ENCODE data around the gene GGNBP2.
"Not testable (repeated sequence)": the region's sequence is repeated elsewhere in the genome, so short reads cannot be mapped to it uniquely, and the experiment has no call there.

The GGNBP2 gene, protein sequence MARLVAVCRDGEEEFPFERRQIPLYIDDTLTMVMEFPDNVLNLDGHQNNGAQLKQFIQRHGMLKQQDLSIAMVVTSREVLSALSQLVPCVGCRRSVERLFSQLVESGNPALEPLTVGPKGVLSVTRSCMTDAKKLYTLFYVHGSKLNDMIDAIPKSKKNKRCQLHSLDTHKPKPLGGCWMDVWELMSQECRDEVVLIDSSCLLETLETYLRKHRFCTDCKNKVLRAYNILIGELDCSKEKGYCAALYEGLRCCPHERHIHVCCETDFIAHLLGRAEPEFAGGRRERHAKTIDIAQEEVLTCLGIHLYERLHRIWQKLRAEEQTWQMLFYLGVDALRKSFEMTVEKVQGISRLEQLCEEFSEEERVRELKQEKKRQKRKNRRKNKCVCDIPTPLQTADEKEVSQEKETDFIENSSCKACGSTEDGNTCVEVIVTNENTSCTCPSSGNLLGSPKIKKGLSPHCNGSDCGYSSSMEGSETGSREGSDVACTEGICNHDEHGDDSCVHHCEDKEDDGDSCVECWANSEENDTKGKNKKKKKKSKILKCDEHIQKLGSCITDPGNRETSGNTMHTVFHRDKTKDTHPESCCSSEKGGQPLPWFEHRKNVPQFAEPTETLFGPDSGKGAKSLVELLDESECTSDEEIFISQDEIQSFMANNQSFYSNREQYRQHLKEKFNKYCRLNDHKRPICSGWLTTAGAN

DNA sequence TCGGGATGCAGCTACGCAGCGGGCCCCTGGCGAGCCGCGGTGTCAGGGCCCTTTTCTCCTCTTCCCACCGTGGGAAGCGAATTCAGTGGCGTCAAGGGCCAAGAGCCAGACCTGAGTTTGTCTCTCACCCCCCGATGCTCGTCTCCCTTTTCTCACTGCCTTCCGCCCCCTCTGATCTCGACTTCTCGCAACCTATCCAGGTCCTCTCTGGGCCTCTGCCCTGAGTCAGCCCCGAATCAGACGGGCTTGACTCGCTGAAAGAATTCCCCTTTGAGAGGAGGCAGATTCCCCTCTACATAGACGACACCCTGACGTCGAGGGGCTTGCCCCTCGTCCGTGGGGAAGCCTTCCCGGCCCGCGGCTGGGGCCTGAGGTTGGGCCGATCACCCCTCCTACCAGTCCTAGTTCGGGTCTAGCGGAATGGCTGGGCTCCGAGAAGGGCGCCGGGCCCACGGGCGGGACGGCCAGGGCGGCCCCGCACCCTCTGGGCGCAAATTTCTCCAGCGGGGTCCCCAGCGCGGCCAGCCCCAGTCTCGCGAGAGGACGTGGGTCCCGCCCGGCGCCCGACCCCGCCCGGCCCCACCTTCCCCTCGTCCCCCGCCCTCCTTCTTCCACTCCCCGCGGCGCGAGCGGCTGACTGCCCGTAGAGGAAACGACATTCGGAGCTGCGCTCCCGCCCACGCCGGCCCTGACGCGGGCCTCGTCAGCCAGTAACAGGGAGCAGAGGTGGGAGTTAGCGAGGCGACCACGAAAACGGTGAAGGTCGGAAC, at the start of gene GGNBP2:
Gene GGNBP2, plus strand, starts transcription at position 613 of the 770 bp plus-strand sequence. CDS start 806 bp downstream, outside the sequence.
- peak; percentile 75 to 85 for DNase-seq (ENCODE audit: low read depth in 2 of 2)

DNA sequence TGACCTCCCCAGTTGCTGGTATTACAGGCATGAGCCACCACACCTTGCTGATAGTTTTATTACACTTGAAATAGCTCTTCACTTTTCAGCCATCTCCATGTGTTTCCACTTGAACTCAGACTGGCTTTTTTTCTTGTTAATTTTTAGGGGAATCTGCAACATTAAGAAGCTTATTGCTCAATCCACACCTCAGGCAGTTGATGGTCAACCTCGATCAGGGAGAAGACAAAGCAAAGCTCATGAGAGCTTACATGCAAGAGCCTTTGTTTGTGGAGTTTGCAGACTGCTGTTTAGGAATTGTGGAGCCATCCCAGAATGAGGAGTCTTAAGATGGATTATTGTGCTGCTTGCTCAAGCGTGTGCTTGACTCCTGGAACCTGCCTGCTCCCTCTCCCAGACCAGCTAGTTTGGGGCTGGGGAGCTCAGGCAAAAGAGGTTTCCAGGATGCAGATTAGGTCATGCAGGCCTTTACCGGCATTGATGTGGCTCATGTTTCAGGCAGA, 49.6 kb upstream of the GGNBP2 start:
- DNase-seq (ENCODE audit: low read depth in 2 of 2) = no peak

DNA sequence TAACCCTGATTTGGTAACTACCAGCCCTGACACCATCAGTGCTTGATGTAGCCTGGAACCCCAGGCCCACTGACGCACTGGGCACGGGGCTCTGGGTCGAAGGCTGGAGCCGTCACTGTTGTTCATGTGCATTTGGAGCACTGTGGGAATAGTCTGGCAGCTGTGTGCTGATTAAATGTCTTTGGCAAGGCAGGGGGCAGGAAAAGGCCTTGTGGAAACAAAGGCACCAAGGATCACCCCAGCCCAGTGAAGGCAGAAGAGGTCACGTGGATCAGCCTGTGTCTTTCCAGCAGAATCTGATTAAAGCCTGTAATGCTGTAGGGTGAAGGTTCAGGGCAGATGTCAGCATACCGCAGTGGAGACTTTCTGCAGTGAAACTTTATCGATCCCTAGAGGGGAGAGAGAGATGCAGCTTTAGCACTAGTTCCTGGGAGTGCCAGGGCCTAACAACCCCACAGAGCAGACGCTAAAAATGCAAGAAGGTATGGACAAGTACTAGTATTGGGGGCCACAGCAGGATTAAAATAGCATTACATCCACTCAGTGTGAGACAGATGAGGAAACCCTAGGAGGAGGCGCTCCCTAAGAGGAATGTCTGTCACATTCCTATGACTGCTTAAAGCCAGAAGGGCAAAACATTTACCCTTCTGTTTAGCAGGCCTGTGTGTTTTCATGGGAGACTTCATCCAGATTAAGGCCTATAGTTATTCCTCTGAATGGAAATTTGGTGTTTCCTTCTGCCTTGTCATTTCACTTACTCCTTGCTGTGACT, 48.5 kb upstream of the GGNBP2 start:
- no peak for DNase-seq (ENCODE audit: low read depth in 2 of 2)

DNA sequence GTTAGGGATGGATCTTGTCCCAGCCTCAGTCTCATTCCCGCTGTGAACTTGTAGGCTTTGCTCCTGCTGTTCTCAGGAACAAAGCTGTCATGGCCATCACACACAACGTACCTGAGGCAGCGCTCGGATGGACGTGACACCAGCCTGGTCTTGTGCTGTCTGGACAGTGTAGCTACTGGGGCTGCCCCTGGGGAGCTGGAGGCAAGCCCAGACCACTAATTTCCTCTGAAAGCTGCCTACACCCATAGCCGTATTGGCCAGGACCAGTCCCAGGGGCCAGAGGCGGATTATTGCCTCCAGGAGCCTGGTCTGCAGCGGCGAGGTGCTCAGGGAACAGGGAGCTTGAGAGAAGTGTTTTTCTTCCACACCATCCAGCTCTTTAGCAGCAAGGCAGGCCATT, 46.6 kb upstream of the GGNBP2 start:
- DNase-seq (ENCODE audit: low read depth in 2 of 2) = no peak

GRCh38 chr17:36498560-36499300, 46.0 kb upstream of the GGNBP2 start:
- no peak for DNase-seq (ENCODE audit: low read depth in 2 of 2)

- DNase-seq (ENCODE audit: low read depth in 2 of 2) = no peak
These were observed 43.9 kb upstream of the GGNBP2 start for GRCh38 chr17:36500745-36501225.

- no peak for DNase-seq (ENCODE audit: low read depth in 2 of 2)
These were observed 43.4 kb upstream of the GGNBP2 start for GRCh38 chr17:36501351-36501750.

- DNase-seq (ENCODE audit: low read depth in 2 of 2) = no peak
These were observed 42.8 kb upstream of the GGNBP2 start for GRCh38 chr17:36501963-36502362.

DNA sequence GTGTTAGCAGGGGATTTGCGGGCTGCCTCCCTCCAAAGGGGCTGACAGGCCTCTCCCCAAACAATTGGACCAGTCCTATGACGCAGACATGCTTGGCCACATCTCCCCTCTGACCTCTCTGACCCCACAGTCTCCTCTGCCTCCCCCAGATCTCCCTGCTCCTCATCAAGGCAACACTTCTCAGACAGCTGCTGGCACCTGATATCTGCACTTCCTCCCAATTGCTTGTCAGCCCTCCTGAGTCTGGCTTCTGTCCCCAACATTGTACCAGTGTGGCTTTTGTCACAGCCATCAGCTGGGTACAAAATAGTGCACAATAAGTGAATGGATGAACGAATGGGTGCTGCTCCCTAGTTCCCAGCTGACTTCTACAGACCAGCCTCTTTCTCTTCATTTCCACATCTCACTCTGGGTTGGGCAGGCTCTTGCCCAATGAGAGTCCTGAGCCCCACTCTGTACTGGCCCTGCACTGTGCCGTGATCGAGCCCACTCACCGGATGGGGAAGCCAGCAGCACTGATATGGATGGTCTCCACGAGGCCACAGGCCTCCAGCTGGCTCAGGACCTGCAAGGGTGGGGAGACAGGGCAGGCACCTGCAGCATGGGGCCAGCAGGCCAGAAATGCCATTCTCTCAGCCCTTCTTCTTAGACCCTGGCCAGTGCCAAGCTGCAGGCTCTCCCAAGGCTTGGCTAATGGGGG, 41.1 kb upstream of the GGNBP2 start:
- DNase-seq (ENCODE audit: low read depth in 2 of 2) = no peak

DNA sequence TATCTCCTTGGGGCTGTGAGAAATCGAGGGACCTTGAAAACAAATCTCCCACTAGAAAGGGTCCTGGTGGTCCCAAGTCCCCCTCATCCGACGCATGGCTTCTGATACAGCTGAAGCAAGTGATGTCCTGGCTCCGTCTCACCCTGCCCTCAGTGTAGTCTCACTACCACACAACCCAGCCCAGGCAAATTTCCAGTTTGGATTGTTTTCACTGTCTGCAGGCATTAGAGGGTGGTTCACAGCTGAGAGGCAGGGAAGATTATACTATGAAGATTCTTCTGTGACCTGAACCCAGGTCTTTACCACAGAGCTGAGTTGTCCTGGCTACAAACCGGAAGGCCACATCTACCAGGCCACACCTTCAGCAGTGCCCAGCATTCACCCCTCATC, 40.6 kb upstream of the GGNBP2 start:
- DNase-seq (ENCODE audit: low read depth in 2 of 2) = no peak

DNA sequence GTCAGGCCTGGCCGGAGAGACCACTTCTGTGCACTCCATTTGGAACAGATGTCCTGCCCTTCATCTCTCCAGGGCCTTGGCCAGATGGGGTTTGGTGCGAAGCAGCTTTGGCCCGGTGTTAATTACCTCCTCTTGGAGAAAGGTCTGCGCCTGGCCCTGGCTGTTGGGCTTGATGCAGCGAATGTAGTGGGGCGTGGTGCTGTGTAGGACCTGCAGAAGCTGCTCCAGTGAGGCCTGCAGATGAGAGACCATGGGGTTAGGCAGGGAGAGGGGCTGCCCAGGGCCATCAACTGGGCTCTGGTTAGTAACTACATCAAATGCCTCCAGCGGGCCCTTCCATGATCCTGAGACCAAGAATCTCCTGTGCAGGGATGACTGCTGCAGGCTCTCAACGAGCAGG, 39.5 kb upstream of the GGNBP2 start:
- DNase-seq (ENCODE audit: low read depth in 2 of 2) = no peak

- no peak for DNase-seq (ENCODE audit: low read depth in 2 of 2)
These were observed 38.4 kb upstream of the GGNBP2 start for GRCh38 chr17:36506249-36506826.

GRCh38 chr17:36506831-36507230, 37.9 kb upstream of the GGNBP2 start:
- no peak for DNase-seq (ENCODE audit: low read depth in 2 of 2)

DNA sequence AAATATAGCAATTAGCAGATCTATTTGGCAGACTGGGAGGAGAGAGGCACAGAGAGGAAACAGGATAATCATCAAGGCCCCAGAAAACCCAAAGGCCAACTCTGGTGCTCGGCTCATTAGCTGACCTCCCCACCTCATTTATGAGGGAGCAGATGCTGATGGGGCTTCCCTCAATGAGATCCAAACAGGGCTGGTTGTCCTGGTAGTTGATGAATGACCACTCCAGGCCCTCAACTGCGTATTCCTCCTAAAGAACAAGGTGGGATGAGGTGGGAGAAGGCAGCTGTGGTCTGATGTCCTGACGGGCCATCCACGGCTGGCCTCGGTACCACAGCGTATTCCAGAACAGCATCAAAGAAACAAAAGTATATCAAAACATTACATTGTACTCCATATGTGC, 37.5 kb upstream of the GGNBP2 start:
- no peak for DNase-seq (ENCODE audit: low read depth in 2 of 2)

GRCh38 chr17:36508439-36508838, 36.3 kb upstream of the GGNBP2 start:
- not testable (repeated sequence) for DNase-seq (ENCODE audit: low read depth in 2 of 2)

- DNase-seq (ENCODE audit: low read depth in 2 of 2) = no peak
These were observed 35.3 kb upstream of the GGNBP2 start for GRCh38 chr17:36509272-36509985.

GRCh38 chr17:36510636-36511035, 34.1 kb upstream of the GGNBP2 start:
- DNase-seq (ENCODE audit: low read depth in 2 of 2) = no peak

DNA sequence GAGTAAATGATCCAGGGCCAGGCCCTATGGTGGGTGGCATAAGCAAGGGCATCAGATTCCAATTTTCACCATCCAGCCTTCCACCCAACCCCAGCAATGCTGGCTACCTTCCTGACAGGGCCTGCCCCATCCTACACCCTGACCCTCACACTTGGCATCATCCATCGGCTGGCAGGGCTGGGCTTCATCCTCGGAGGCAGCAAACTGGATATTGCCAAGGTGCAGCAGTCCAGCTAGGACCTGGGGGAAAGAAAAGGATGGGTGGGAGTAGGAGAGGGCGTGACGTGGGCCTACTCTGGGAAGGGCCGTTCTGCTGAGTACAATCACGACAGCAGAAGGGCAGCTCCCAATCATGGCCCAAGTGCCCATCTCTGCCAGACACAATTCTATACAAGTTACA, 33.5 kb upstream of the GGNBP2 start:
- DNase-seq (ENCODE audit: low read depth in 2 of 2) = no peak

GRCh38 chr17:36512641-36513040, 32.1 kb upstream of the GGNBP2 start:
- DNase-seq (ENCODE audit: low read depth in 2 of 2) = no peak

All from stimulated activated CD4-positive, alpha-beta T cell treated with anti-CD3 and anti-CD28 coated beads, Interleukin-12 subunit alpha, Interleukin-12 subunit beta, amount 100 ng/mL, for 24 hours (primary cell).